GM12891 (cell line): ENCODE data around the gene TNIP3.

Source experiments
- PAX5 ChIP-seq: IDR thresholded peaks from 2 replicates; pipeline ENCODE4 v1.6.1; 2011; ENCODE audit warnings: low read length, moderate library complexity, mild to moderate bottlenecking; ENCODE audit not compliant: insufficient read depth, severe bottlenecking
- POLR2A ChIP-seq: IDR thresholded peaks from 2 replicates; pipeline ENCODE4 v1.6.1; 2011; ENCODE audit warnings: low read depth, low read length, control low read depth
- POLR2AphosphoS5 ChIP-seq: IDR thresholded peaks from 2 replicates; pipeline ENCODE4 v1.6.1; 2011; ENCODE audit warnings: low read depth, low read length, control low read depth
- TAF1 ChIP-seq: IDR thresholded peaks from 2 replicates; pipeline ENCODE4 v1.6.1; 2011; ENCODE audit warnings: low read depth, low read length, control low read depth

- no peak for TF ChIP-seq POLR2A
- TF ChIP-seq POLR2AphosphoS5: no peak
- no peak for TF ChIP-seq TAF1
- TF ChIP-seq PAX5: no peak
Observed at GRCh38 chr4:121127100-121127499, 37.0 kb downstream of the TNIP3 start.
